Activated CD8-positive, alpha-beta memory T cell treated with anti-CD3 and anti-CD28 coated beads for 1 hour (primary cell): ENCODE measurements around the gene NPHS1.
"Not testable (repeated sequence)": the region's sequence is repeated elsewhere in the genome, so short reads cannot be mapped to it uniquely, and the experiment has no call there.

Experiments used
- DNase-seq, 2 donors: peaks; one replicate each; pipeline ENCODE4 v3.0.0-alpha.2; 2020; ENCODE audit warnings: low read depth in 1 of 2; ENCODE audit errors: extremely low read depth in 1 of 2

Gene NPHS1

GRCh38 chr19:35852029-35852780, at the start of gene NPHS1:
TSS of gene NPHS1 (minus strand) at chr19:35852504. CDS start at chr19:35851837, 667 bp downstream.
- no peak for DNase-seq

- DNase-seq: no peak
Observed at GRCh38 chr19:35901055-35901644, 48.8 kb upstream of the NPHS1 start.

GRCh38 chr19:35899547-35900214, 47.4 kb upstream of the NPHS1 start:
- peak; percentile 71 to 82 for DNase-seq

GRCh38 chr19:35898499-35898809, 46.1 kb upstream of the NPHS1 start:
- DNase-seq: no peak

GRCh38 chr19:35897706-35898451, 45.6 kb upstream of the NPHS1 start:
- DNase-seq: no peak

GRCh38 chr19:35896643-35897040, 44.3 kb upstream of the NPHS1 start:
- DNase-seq: no peak

- DNase-seq: no peak
Observed at GRCh38 chr19:35895911-35896642, 43.8 kb upstream of the NPHS1 start.

- DNase-seq: no peak
Observed at GRCh38 chr19:35894342-35894741, 42.0 kb upstream of the NPHS1 start.

- DNase-seq: not testable (repeated sequence)
Observed at GRCh38 chr19:35891819-35892218, 39.5 kb upstream of the NPHS1 start.

GRCh38 chr19:35890113-35890650, 37.9 kb upstream of the NPHS1 start:
- no peak for DNase-seq

GRCh38 chr19:35889370-35890112, 37.2 kb upstream of the NPHS1 start:
- no peak for DNase-seq

- no peak for DNase-seq
Observed at GRCh38 chr19:35888398-35888797, 36.1 kb upstream of the NPHS1 start.

GRCh38 chr19:35887197-35887596, 34.9 kb upstream of the NPHS1 start:
- DNase-seq: no peak

GRCh38 chr19:35885904-35886303, 33.6 kb upstream of the NPHS1 start:
- DNase-seq: no peak

GRCh38 chr19:35885225-35885738, 33.0 kb upstream of the NPHS1 start:
- no peak for DNase-seq

GRCh38 chr19:35883882-35884281, 31.6 kb upstream of the NPHS1 start:
- DNase-seq: no peak

GRCh38 chr19:35882114-35882832, 30.0 kb upstream of the NPHS1 start:
- DNase-seq: no peak

- no peak for DNase-seq
Observed at GRCh38 chr19:35879770-35880317, 27.5 kb upstream of the NPHS1 start.

- DNase-seq: no peak
Observed at GRCh38 chr19:35879068-35879467, 26.8 kb upstream of the NPHS1 start.
